Karpas-422 (cell line): ENCODE data around the gene IMMT. TPM values are rescaled to one million over a fixed set of nuclear protein-coding genes. Genes with fewer than 3 reads are reported as not detected.

Experiments used
- DNase-seq: peaks from one replicate; pipeline ENCODE4 v3.0.0-alpha.2; 2015
- H2AFZ ChIP-seq: fragments of 200-600 bp; sonication (generic); 2 replicates; pipeline ENCODE4 v1.6.1; 2014; ENCODE audit warnings: antibody characterized with exemption, low read length, mixed read lengths
- H3K27ac ChIP-seq: fragments of 200-600 bp; sonication (generic); 2 replicates; pipeline ENCODE4 v1.5.1; 2014; ENCODE audit warnings: mild to moderate bottlenecking, low read length, moderate library complexity
- H3K27me3 ChIP-seq: fragments of 200-600 bp; sonication (generic); 2 replicates; pipeline ENCODE4 v1.6.1; 2014; ENCODE audit warnings: low read length, mixed read lengths
- H3K36me3 ChIP-seq: fragments of 200-600 bp; sonication (generic); 2 replicates; pipeline ENCODE4 v1.6.1; 2014; ENCODE audit warnings: low read length, mixed read lengths; ENCODE audit not compliant: insufficient read depth
- H3K4me1 ChIP-seq: fragments of 200-600 bp; sonication (generic); 2 replicates; pipeline ENCODE4 v1.6.1; 2014; ENCODE audit warnings: mild to moderate bottlenecking, low read length, mixed read lengths
- H3K4me2 ChIP-seq: fragments of 200-600 bp; sonication (generic); 2 replicates; pipeline ENCODE4 v1.6.1; 2014; ENCODE audit warnings: low read length, low read depth, mild to moderate bottlenecking; ENCODE audit not compliant: poor library complexity, severe bottlenecking
- H3K4me3 ChIP-seq: fragments of 200-600 bp; sonication (generic); 2 replicates; pipeline ENCODE4 v1.5.1; 2014; ENCODE audit warnings: mild to moderate bottlenecking, antibody characterized with exemption, low read length, mixed read lengths
- H3K79me2 ChIP-seq: fragments of 200-600 bp; sonication (generic); 2 replicates; pipeline ENCODE4 v1.6.1; 2014; ENCODE audit warnings: mild to moderate bottlenecking, low read length, mixed read lengths
- H3K9ac ChIP-seq: fragments of 200-600 bp; sonication (generic); 2 replicates; pipeline ENCODE4 v1.6.0; 2014; ENCODE audit warnings: low read length
- H3K9me2 ChIP-seq: fragments of 200-600 bp; sonication (generic), shearing (Covaris generic); replicated peaks from 2 replicates; pipeline ENCODE4 v1.6.0; 2014; ENCODE audit warnings: mild to moderate bottlenecking, low read length, moderate library complexity; ENCODE audit not compliant: insufficient read depth
- H3K9me3 ChIP-seq: fragments of 300-700, 200-600 bp; sonication (generic); 2 replicates; pipeline ENCODE4 v1.6.1; 2014; ENCODE audit warnings: low read length, mixed read lengths
- H4K20me1 ChIP-seq: fragments of 200-600 bp; sonication (generic); 2 replicates; pipeline ENCODE4 v1.6.1; 2014; ENCODE audit warnings: mild to moderate bottlenecking, antibody characterized with exemption, low read length, low read depth; ENCODE audit not compliant: insufficient read depth
- total RNA-seq: library from RNA; depleted of rRNA; stranded (reverse); fragments of >200 nt; shearing (Covaris generic); gene quantifications from 2 replicates; pipeline ENCODE4 v1.2.3, GENCODE V29; 2014; ENCODE audit warnings: low replicate concordance

IMMT gene
- total RNA-seq, 1 experiment from 2014 or later: 115 TPM

DNA sequence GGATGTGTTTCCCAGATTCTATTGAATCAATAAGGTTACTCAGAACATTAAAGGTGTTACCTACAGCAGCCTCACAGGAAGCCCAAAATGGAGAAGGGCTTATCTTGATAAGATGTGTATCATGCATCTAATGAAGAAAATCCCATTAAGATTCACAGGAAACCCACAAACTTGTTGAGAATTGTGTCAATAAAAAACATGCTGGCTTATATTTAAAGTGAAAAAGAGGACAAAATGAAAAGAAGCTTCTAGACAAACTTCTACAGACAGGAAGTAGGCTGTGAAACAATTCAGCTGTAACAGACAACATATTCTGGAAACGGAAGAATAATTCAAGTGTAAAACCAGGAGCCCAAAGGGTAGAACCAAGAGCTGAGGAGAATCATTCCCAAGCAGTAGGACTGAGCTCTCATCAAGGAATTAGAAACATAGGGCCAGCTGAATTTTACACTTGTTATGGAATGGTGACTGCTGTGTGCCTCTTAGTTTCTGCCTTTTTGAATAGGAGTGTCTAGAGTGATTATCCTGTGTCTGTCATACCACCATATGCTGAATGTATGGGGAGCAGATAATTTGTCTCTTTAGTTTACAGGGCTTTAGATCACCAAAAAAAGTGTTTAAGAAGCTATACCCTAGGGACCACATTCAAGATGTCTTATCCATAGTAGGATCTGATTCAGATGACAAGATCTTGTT, 9.6 kb downstream of the IMMT start:
- no peak overlapping the region for H3K9ac ChIP-seq
- H3K9me3 ChIP-seq: no peaks in the 10 kb centered on the region
- H3K79me2 ChIP-seq: peaks cover 100% of the 10 kb centered on the region
- H3K27ac ChIP-seq: 0 out of 2 replicates have a peak overlapping the region, but pooled peaks have one; percentile 10
- no peaks in the 10 kb centered on the region for H3K27me3 ChIP-seq
- H3K4me3 ChIP-seq: no peak overlapping the region
- H2AFZ ChIP-seq: no peak overlapping the region
- peaks cover 27% of the 10 kb centered on the region for H3K4me1 ChIP-seq
- H3K9me2 ChIP-seq: no peaks in the 10 kb centered on the region
- no peak for DNase-seq
- H3K36me3 ChIP-seq: peaks cover 37% of the 10 kb centered on the region
- no peak overlapping the region for H3K4me2 ChIP-seq
- H4K20me1 ChIP-seq: peaks cover 80% of the 10 kb centered on the region

DNA sequence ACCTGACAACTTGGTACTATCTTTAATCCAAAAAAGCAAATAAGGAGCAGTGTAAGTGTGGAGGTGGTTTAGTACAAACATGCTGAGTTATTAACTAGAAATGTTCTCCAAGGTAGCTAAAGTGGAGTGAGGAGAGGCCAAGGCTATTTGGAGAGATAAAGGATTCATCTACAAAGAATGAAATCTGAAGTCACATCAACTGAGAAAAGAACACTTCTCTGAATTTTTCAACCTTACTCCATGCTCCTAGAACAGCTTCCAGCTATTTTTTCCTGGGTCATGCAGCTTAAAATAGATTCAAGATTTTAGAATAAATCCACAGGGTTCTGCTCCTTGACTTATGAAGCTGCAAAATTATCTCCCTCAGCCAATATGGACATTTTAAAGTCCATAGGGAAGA, 18.7 kb downstream of the IMMT start:
- no peak overlapping the region for H2AFZ ChIP-seq
- no peak for DNase-seq
- no peak overlapping the region for H3K4me2 ChIP-seq
- H3K4me3 ChIP-seq: no peak overlapping the region
- peaks cover 19% of the 10 kb centered on the region for H4K20me1 ChIP-seq
- peaks cover 20% of the 10 kb centered on the region for H3K4me1 ChIP-seq
- no peaks in the 10 kb centered on the region for H3K9me2 ChIP-seq
- no peaks in the 10 kb centered on the region for H3K9me3 ChIP-seq
- peaks cover 87% of the 10 kb centered on the region for H3K79me2 ChIP-seq
- peaks cover 58% of the 10 kb centered on the region for H3K36me3 ChIP-seq
- H3K27ac ChIP-seq: no peak overlapping the region
- H3K9ac ChIP-seq: no peak overlapping the region
- no peaks in the 10 kb centered on the region for H3K27me3 ChIP-seq

DNA sequence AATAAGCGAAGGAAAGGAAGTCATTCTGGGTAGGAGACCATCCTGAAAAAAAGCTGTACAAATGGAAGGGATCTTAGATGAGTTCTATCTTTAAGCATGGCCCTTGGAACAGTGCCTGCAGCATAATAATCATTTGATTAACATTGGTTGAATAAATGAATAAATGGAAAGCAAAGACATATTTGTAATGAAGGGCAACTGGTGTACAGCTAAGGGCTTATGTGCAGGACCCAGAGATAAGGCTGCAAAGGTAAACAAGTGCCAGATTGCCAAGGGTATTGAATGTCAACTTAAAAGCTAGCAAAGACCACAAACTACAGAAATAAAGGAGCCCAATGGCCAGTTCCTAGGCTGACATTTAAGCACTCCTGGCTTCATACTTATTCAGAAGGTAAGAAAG, 19.4 kb downstream of the IMMT start:
- DNase-seq: no peak
- Histone ChIP-seq H3K36me3 (peaks cover 60% of the 10 kb centered on the region), H3K9ac (no peak overlapping the region), H4K20me1 (peaks cover 14% of the 10 kb centered on the region), H2AFZ (no peak overlapping the region), H3K9me2 (no peaks in the 10 kb centered on the region), H3K4me3 (no peak overlapping the region), H3K9me3 (no peaks in the 10 kb centered on the region), H3K27me3 (no peaks in the 10 kb centered on the region), H3K27ac (no peak overlapping the region), H3K79me2 (peaks cover 86% of the 10 kb centered on the region), H3K4me2 (no peak overlapping the region), H3K4me1 (peaks cover 20% of the 10 kb centered on the region)

DNA sequence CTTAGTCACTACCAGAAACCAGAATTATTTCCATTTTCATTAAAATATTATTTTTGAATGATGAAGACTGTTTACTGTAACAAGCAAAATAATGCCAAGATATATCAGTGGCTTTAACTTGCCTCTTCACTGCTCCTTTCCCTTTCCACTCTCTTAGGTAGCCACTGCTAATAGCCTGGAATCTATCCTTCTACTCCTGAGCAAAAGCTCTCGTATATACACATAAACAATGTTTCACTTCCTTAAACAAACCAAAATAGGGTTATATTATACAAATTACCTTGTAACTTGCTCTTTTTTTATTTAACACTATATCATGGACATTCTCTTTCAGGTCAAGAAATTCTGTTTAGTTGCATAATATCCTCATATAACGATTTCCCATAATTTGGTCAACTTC, 20.8 kb downstream of the IMMT start:
- Histone ChIP-seq H3K27ac (no peak overlapping the region; the same call in 1 of the 2 replicates), H3K4me2 (no peak overlapping the region), H3K4me3 (no peak overlapping the region), H4K20me1 (peaks cover 10% of the 10 kb centered on the region; the same call in 1 of the 2 replicates), H3K79me2 (peaks cover 83% of the 10 kb centered on the region), H3K9ac (no peak overlapping the region), H3K9me3 (no peaks in the 10 kb centered on the region), H2AFZ (no peak overlapping the region), H3K36me3 (peaks cover 68% of the 10 kb centered on the region), H3K4me1 (peaks cover 20% of the 10 kb centered on the region), H3K27me3 (no peaks in the 10 kb centered on the region), H3K9me2 (no peaks in the 10 kb centered on the region)
- DNase-seq: no peak

DNA sequence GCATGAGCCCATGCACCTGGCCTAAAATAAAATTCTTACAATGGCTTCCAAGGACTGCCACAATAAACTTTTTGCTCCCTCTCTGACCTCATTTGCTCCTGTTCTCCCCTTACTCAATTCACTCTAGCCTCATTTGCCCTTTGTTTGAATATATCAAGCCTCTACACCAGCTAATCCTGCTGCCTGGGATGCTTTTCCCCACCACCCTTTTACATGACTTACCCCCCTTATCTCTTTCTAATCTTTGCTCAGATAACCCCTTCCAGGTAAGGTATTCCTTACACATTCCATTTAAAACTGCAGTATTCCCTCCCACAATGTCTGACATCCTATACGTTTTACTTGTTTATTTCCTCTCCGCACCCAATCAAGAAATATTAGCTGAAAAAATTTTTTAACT, 22.7 kb downstream of the IMMT start:
- DNase-seq: no peak
- Histone ChIP-seq H3K27ac (no peak overlapping the region), H3K27me3 (no peaks in the 10 kb centered on the region), H4K20me1 (peaks cover 8% of the 10 kb centered on the region; the same call in 1 of the 2 replicates), H3K4me2 (no peak overlapping the region), H3K4me1 (peaks cover 20% of the 10 kb centered on the region), H3K9me3 (no peaks in the 10 kb centered on the region), H2AFZ (no peak overlapping the region), H3K36me3 (peaks cover 75% of the 10 kb centered on the region), H3K9me2 (no peaks in the 10 kb centered on the region), H3K4me3 (no peak overlapping the region), H3K9ac (no peak overlapping the region), H3K79me2 (peaks cover 81% of the 10 kb centered on the region)

DNA sequence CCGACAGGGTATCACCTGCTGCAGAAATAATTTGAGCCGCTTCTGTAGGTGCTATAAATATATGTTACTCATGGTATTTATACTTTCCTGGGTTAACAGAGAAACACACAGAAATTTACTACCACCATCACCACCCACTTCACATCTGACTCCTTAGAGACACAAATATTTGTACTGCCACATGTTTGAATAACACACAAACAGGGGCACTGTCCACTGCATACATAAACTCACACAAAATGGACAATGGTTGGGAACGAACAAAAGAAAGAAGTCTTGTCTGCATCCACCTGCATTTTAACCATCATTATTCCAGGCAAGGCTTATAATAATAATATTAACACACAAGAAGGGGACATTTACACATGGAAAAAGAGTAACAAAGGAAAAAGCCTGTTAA, 24.0 kb downstream of the IMMT start:
- Histone ChIP-seq H3K4me3 (no peak overlapping the region), H3K36me3 (peaks cover 68% of the 10 kb centered on the region), H3K79me2 (peaks cover 68% of the 10 kb centered on the region), H2AFZ (no peak overlapping the region), H3K9me3 (no peaks in the 10 kb centered on the region), H3K4me2 (no peak overlapping the region), H4K20me1 (peaks cover 6% of the 10 kb centered on the region; the same call in 1 of the 2 replicates), H3K27ac (no peak overlapping the region), H3K27me3 (no peaks in the 10 kb centered on the region), H3K4me1 (peaks cover 18% of the 10 kb centered on the region), H3K9me2 (no peaks in the 10 kb centered on the region), H3K9ac (no peak overlapping the region)
- no peak for DNase-seq

DNA sequence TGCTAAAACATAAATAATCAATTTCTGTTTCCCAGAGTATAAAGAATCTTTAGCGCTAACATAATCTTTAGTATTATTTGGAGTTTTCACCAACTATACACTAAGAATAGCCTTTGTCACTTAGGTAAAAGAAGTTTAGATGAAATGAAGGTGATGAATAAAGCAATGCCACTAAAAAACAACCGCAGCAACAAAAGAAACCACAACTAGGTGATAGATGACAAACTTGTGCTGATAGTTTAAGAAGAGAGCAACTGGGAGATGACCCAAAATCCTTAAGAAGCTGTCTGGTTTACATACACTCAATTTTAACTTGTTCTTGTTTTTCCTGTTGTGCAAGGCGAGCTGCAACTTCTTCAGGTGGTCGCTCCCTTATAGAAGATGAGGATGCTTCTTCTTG, 24.8 kb downstream of the IMMT start:
- Histone ChIP-seq H3K4me1 (peaks cover 10% of the 10 kb centered on the region), H3K36me3 (peaks cover 67% of the 10 kb centered on the region), H3K4me3 (no peak overlapping the region), H3K27me3 (no peaks in the 10 kb centered on the region), H3K9me2 (no peaks in the 10 kb centered on the region), H3K9me3 (no peaks in the 10 kb centered on the region), H3K79me2 (peaks cover 66% of the 10 kb centered on the region), H4K20me1 (no peaks in the 10 kb centered on the region), H3K27ac (no peak overlapping the region), H3K4me2 (no peak overlapping the region), H3K9ac (no peak overlapping the region), H2AFZ (no peak overlapping the region)
- DNase-seq: no peak

DNA sequence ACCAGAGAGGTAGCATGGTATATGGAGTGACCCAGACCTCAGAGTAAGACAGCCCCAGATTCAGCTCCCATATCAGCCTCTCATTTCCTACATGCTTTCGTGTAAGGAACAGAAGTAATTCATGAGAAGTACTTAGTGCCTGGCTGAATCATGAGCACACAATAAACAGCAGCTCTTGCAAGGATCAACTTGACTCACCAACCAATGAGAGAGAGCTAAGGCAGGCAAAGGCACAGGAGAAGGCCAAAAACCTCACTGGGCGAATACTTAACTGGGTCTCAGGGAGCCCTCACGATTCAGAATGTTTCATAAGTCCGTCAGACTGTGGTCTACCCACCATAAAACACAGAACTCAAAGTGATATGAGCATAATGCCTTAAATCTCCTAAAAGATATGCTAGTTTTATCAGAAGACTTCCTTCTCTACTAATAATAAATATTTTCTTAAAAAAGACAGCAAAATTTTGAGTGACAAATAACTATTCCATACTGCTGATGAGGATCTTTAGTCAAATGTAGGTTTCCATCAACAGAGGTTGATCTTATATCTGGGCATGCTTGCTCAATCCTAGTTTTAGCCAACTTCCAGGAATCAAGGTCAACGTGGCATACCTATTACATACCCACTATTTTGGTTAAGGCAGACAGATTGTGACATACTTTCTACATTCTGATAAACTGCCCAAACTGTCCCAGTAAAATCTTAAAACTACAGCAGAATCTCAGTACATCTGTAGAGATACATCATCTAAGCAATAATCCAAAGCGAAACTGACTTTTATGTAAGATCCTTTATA, 34.9 kb downstream of the IMMT start:
- H3K27ac ChIP-seq: no peak overlapping the region
- peaks cover 61% of the 10 kb centered on the region for H3K36me3 ChIP-seq
- no peaks in the 10 kb centered on the region for H3K9me2 ChIP-seq

More for the DNA sequence above, 34.9 kb downstream of the IMMT start:
- H4K20me1 ChIP-seq: no peaks in the 10 kb centered on the region; the same call in 1 of the 2 replicates
- no peak overlapping the region for H3K4me2 ChIP-seq
- H3K27me3 ChIP-seq: no peaks in the 10 kb centered on the region
- H2AFZ ChIP-seq: no peak overlapping the region
- H3K79me2 ChIP-seq: peaks cover 30% of the 10 kb centered on the region
- no peaks in the 10 kb centered on the region for H3K4me1 ChIP-seq
- H3K4me3 ChIP-seq: no peak overlapping the region
- no peak overlapping the region for H3K9ac ChIP-seq
- H3K9me3 ChIP-seq: no peaks in the 10 kb centered on the region
- no peak for DNase-seq
